ENCODE results near the gene LYRM4. TPM values are rescaled to one million over a fixed set of nuclear protein-coding genes. Genes with fewer than 3 reads are reported as not detected.
"Not testable (repeated sequence)": the region's sequence is repeated elsewhere in the genome, so short reads cannot be mapped to it uniquely, and the experiment has no call there.

LYRM4 gene
- total RNA-seq, 2 experiments from 2014 or later: 44.3 to 45.7 TPM

DNA sequence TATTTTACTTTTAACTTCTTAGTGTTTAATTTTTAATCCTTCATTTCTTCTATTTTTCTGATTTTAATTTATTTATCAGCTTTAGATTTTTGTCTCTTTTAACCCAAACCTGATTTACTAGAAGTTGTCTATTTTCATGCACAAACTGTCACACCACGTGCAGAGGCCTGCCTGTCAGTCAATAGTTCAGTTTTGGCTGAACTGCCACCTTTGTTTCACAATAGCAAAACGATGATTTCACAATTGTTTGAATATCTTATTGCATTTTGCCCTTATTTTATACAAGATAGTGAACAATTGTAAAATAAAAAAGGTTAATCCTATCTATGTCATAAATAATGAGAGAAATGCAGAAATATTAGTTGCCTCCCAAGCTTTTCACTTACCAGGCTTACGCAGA, 199.6 kb downstream of the LYRM4 start:
- no peaks in the 10 kb centered on the region for H3K4me1 Mint-ChIP-seq
- DNase-seq: no peak
- H3K27ac Mint-ChIP-seq: no peak overlapping the region
- no peaks in the 10 kb centered on the region for H3K36me3 Mint-ChIP-seq
- H3K27me3 Mint-ChIP-seq: peaks cover 4% of the 10 kb centered on the region
- no peaks in the 10 kb centered on the region for H3K9me3 Mint-ChIP-seq
- no peak overlapping the region for H3K4me3 Mint-ChIP-seq

DNA sequence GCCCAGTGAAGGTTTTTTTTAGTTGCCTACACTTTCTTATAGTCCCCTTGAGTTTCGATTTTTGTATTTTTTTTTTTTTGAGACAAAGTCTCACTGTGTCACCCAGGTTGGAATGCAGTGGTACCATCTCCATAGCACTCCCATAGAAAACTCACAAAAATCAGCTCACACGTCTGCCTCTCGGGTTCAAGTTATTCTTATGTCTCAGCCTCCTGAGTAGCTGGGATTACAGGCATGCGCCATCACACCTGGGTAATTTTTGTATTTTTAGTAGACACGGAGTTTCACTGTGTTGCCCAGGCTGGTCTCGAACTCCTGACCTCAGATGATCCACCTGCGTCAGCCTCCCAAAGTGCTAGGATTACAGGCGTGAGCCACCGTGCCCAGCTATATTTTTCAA, 200.3 kb downstream of the LYRM4 start:
- H3K4me1 Mint-ChIP-seq, H3K27ac Mint-ChIP-seq, H3K9me3 Mint-ChIP-seq, H3K27me3 Mint-ChIP-seq, H3K36me3 Mint-ChIP-seq, DNase-seq, H3K4me3 Mint-ChIP-seq: not testable (repeated sequence)

DNA sequence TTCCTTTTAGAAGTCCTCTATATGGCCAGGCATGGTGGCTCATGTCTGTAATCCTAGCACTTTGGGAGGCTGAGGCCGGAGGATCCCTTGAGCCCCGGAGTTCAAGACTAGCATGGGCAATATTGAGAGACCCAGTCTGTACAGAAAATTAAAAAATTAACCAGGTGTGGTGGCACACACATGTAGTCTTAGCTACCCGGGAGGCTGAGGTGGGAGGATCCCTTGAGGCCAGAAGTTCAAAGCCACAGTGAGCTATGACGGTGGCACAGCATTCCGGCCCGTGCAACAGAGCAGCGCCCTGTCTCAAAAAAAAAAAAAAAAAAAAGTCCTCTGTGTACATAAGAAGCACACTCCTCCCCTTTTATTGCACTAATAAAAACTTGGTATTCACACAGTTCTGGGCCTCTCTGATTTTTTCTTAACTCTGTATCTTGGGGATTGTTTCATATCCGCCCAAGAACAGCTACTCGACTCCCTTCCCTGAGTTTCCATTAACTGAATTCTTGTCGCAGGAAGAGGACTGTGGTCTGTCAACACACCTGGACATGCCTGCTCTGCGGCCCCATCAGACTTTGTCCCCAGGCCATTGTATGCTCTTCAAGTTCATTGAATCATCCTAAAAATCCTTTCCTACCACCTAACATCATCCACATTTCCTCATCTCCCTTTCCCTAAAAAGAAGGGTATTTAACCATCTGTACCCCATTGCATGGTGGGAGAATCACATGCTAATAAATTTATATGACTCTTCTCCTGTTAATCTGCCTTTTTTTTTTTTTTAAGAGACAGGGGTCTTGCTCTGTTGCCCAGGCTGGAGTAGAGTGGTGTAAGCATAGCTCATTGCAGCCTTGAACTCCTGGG, 201.5 kb downstream of the LYRM4 start:
- Mint-ChIP-seq H3K4me3 (no peak overlapping the region), H3K4me1 (no peaks in the 10 kb centered on the region), H3K27ac (no peak overlapping the region)

More for the DNA sequence above, 201.5 kb downstream of the LYRM4 start:
- Mint-ChIP-seq H3K27me3 (peaks cover 4% of the 10 kb centered on the region), H3K36me3 (peaks cover 6% of the 10 kb centered on the region), H3K9me3 (peaks cover 2% of the 10 kb centered on the region)
- DNase-seq: no peak

Other genes starting within 250 kb of the LYRM4 start
- under 1 TPM; 0.06 to 0.10 TPM for gene PPP1R3G, start 175.6 kb downstream of the LYRM4 start, total RNA-seq
- 10 to 100 TPM; 18.4 to 20.0 TPM for gene FARS2, start 563 bp upstream of the LYRM4 start, total RNA-seq